HepG2 (cell line): ENCODE measurements around the gene PRPSAP1. TPM values are rescaled to one million over a fixed set of nuclear protein-coding genes. Genes with fewer than 3 reads are reported as not detected.

ENCODE experiments used
- JUN ChIP-seq: sonication (generic); formaldehyde crosslinking; IDR thresholded peaks from 2 replicates; pipeline ENCODE4 v1.4.0; 2020; ENCODE audit warnings: mild to moderate bottlenecking, missing genetic modification reagents
- NR2F6 ChIP-seq, 2 experiments: IDR thresholded peaks; 2 replicates each; pipeline ENCODE4 v1.6.1; 2016; ENCODE audit warnings: antibody characterized with exemption in 1 of 2, mild to moderate bottlenecking in 1 of 2
- PHF8 ChIP-seq: sonication (generic); formaldehyde crosslinking; IDR thresholded peaks from 2 replicates; pipeline ENCODE4 v1.5.0; 2020; ENCODE audit warnings: missing genetic modification reagents
- RFXAP ChIP-seq: sonication (generic); formaldehyde crosslinking; IDR thresholded peaks from 2 replicates; pipeline ENCODE4 v1.4.0; 2020; ENCODE audit warnings: missing genetic modification reagents, borderline replicate concordance
- SCMH1 ChIP-seq: sonication (generic); formaldehyde crosslinking; IDR thresholded peaks from 2 replicates; pipeline ENCODE4 v1.9.0; 2021; ENCODE audit warnings: missing genetic modification reagents, mild to moderate bottlenecking, borderline replicate concordance
- SP140L ChIP-seq: sonication (generic); formaldehyde crosslinking; IDR thresholded peaks from 2 replicates; pipeline ENCODE4 v1.4.0; 2020; ENCODE audit warnings: missing genetic modification reagents, borderline replicate concordance
- TCF12 ChIP-seq, 2 experiments: fragments of 450-650 bp in 1 of 2; sonication (generic) in 1 of 2; formaldehyde crosslinking in 1 of 2; IDR thresholded peaks; 2 replicates each; pipeline versions ENCODE4 v1.6.1 to v1.8.0; 2017 to 2022; ENCODE audit warnings: antibody characterized with exemption in 1 of 2, mild to moderate bottlenecking in 1 of 2, missing genetic modification reagents in 1 of 2, moderate library complexity in 1 of 2
- ZBED4 ChIP-seq: sonication (generic); formaldehyde crosslinking; IDR thresholded peaks from 2 replicates; pipeline ENCODE4 v1.4.0; 2020; ENCODE audit warnings: missing genetic modification reagents, borderline replicate concordance
- ZBTB37 ChIP-seq: sonication (generic); formaldehyde crosslinking; IDR thresholded peaks from 2 replicates; pipeline ENCODE4 v1.4.0; 2020; ENCODE audit warnings: mild to moderate bottlenecking, missing genetic modification reagents
- ZC3H13 ChIP-seq: sonication (generic); formaldehyde crosslinking; IDR thresholded peaks from 2 replicates; pipeline ENCODE4 v1.8.1; 2023; ENCODE audit warnings: mild to moderate bottlenecking, missing genetic modification reagents, moderate library complexity
- ZMYM4 ChIP-seq: sonication (generic); formaldehyde crosslinking; IDR thresholded peaks from 2 replicates; pipeline ENCODE4 v1.8.1; 2023; ENCODE audit warnings: mild to moderate bottlenecking, missing genetic modification reagents
- ZNF318 ChIP-seq: sonication (generic); formaldehyde crosslinking; IDR thresholded peaks from 2 replicates; pipeline ENCODE4 v1.4.0; 2020; ENCODE audit warnings: mild to moderate bottlenecking, missing genetic modification reagents
- ZNF614 ChIP-seq: IDR thresholded peaks from 2 replicates; pipeline ENCODE4 v1.6.1; 2018; ENCODE audit warnings: missing biosample characterization, missing genetic modification reagents, inconsistent platforms, borderline replicate concordance
- polyA plus RNA-seq, 8 experiments: library from polyadenylated mRNA; depleted of rRNA in 3 of 8; stranded (reverse) in 7 of 8; unstranded in 1 of 8; fragments of >200 nt; fragmentation: Illumina TruSeq in 4 of 8; extraction: Trizol in 4 of 8; gene quantifications; 2 replicates each; pipeline versions ENCODE4 v1.2.1 to v1.2.3, GENCODE V29; 2011 to 2016; ENCODE audit warnings: low read depth in 4 of 8, missing spikeins in 1 of 8, mixed read lengths in 1 of 8; ENCODE audit not compliant: insufficient read depth in 1 of 8
- total RNA-seq, 5 experiments: library from RNA; depleted of rRNA; stranded (reverse); fragments of >200 nt; fragmentation: Illumina TruSeq; extraction: Trizol; gene quantifications; 2 replicates each; pipeline ENCODE4 v1.2.3, GENCODE V29; 2016; ENCODE audit warnings: low read depth in 1 of 5

Gene PRPSAP1
- total and polyA plus RNA-seq, 2 of the 13 experiments (the other 11 are each of a cell fraction or from before 2014, with no cell fraction given), result 91.1 to 314 TPM

GRCh38 chr17:76353599-76354316, at the start of gene PRPSAP1 (continued):
- TF ChIP-seq ZNF318 (CRISPR knock-in tag) (peak; percentile 25; the same call in 1 of the 2 replicates), ZMYM4 (CRISPR knock-in tag) (peak; percentile 80; the same call in 1 of the 2 replicates), TCF12 (IDR thresholded peaks at IDR 0.05) (no peak), TCF12 (CRISPR knock-in tag; IDR thresholded peaks at IDR 0.05) (0 out of 2 replicates have a peak, but pooled peaks have one; percentile 56), ZC3H13 (CRISPR knock-in tag) (peak; percentile 76; the same call in 1 of the 2 replicates), ZNF614 (CRISPR knock-in tag) (peak; percentile 92), NR2F6 (IDR thresholded peaks at IDR 0.05) (no peak), NR2F6 (CRISPR knock-in tag; IDR thresholded peaks at IDR 0.05) (peak; percentile 56; the same call in 1 of the 2 replicates), SCMH1 (CRISPR knock-in tag) (no peak), PHF8 (CRISPR knock-in tag) (peak; percentile 88), JUN (CRISPR knock-in tag) (peak; percentile 36; the same call in 1 of the 2 replicates), SP140L (CRISPR knock-in tag) (peak; percentile 25; the same call in 1 of the 2 replicates), ZBED4 (CRISPR knock-in tag) (peak; percentile 67; the same call in 1 of the 2 replicates), ZBTB37 (no peak), RFXAP (CRISPR knock-in tag) (peak; percentile 88; the same call in 1 of the 2 replicates)
